ENCODE data around the gene CHPF.

DNA sequence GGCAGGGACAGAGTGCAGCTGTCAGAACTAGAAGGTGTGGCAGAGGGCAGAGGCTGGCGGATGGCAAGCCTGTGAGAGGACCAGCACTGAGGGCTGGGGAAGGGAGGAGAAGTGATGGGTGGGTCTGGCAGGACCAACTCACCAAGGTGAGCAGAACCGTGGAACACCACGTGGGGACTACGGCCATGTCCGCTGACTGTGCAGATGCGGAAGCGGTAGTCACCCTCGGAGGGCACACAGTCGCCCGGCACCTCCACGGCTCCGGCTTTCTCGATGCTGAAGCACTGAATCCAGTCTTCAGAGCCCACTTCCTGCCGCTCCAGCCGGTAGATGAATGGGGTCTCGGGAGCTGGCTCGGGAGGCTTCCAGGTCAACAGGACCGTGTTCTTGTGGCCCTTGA lies 23.5 kb upstream of the CHPF start:
- TF ChIP-seq, protein P1, sequence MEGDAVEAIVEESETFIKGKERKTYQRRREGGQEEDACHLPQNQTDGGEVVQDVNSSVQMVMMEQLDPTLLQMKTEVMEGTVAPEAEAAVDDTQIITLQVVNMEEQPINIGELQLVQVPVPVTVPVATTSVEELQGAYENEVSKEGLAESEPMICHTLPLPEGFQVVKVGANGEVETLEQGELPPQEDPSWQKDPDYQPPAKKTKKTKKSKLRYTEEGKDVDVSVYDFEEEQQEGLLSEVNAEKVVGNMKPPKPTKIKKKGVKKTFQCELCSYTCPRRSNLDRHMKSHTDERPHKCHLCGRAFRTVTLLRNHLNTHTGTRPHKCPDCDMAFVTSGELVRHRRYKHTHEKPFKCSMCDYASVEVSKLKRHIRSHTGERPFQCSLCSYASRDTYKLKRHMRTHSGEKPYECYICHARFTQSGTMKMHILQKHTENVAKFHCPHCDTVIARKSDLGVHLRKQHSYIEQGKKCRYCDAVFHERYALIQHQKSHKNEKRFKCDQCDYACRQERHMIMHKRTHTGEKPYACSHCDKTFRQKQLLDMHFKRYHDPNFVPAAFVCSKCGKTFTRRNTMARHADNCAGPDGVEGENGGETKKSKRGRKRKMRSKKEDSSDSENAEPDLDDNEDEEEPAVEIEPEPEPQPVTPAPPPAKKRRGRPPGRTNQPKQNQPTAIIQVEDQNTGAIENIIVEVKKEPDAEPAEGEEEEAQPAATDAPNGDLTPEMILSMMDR (tag by site-specific recombination; IDR thresholded peaks at IDR 0.05), result no peak
- no peak for TF ChIP-seq ZNF777 (tag by site-specific recombination; IDR thresholded peaks at IDR 0.05; ENCODE audit: borderline replicate concordance)

Data from HEK293 (cell line).